Measurements from ENCODE around the gene ATP2C2.

DNA sequence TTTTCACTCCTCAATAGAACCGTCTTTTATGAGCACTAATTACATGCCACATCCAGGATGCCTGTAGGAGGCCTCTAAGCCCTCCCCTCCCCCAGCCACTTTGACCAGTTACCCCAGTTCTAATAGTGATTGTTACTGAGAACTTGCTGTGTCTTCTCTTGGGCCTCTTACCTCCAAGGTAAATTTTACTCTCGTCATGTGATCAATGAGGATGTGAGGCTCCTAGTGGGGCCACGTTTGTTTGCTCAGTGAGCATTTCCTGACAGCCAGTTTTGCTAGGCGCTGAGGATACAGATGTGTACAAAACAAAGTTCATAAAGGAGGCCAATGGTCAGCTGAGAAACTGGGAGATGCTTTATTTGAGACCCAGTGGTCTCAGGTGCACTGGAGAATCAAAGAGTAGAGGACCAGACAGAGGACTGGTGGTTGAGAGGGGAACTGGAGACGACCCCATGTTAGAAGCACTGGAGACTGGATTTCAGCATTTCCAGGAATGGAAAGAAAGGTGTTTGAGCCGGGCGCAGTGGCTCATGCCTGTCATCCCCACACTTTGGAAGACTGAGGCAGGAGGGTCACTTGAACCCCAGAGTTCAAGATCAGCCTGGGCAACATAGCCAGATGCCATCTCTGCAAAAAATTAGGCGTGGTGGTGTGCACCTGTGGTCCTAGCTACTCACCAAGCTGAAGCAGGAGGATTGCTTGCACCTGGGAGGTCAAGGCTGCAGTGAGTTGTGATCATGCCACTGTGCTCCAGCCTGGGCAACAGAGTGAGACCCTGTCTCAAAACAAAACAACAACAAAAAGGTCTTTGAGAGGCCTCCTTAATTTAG lies 2.6 kb downstream of the ATP2C2 start:
- TF ChIP-seq POLR2A (IDR thresholded peaks at IDR 0.05; ENCODE audit: low read length) (no peak), GATA1 (IDR thresholded peaks at IDR 0.05; ENCODE audit: low read depth, low read length) (no peak)
